Measurements from ENCODE around the gene SCN9A. TPM values are rescaled to one million over a fixed set of nuclear protein-coding genes. Genes with fewer than 3 reads are reported as not detected.

SCN9A gene
- total and polyA plus RNA-seq, 2 of the 8 experiments (the other 6 are each of a cell fraction or from before 2014, with no cell fraction given), result 1.6 to 6.2 TPM

- Histone ChIP-seq H2BK12ac (ENCODE audit: low read depth, low read length) (no peak overlapping the region), H3K4me1 (replicated peaks in 1 of 4; ENCODE audit: control insufficient read depth in 3 of 4, insufficient read depth in 4 of 4, low read length in 3 of 4) (peaks cover 0 to 5% (median 4%) of the 10 kb centered on the region in 4 experiments; a peak in 2 of 7 replicates), H4K91ac (replicated peaks; ENCODE audit: insufficient read length, low read length) (no peak overlapping the region), H2BK5ac (ENCODE audit: low read depth, low read length) (no peak overlapping the region), H4K20me1 (replicated peaks in 1 of 2; ENCODE audit: control insufficient read depth in 1 of 2, insufficient read depth in 2 of 2, low read length in 2 of 2) (no peaks in the 10 kb centered on the region), H2AK5ac (ENCODE audit: low read depth, low read length) (no peak overlapping the region), H3K27me3 (replicated peaks in 1 of 4; ENCODE audit: control insufficient read depth in 3 of 4, extremely low read depth in 1 of 4, insufficient read depth in 3 of 4, low read length in 3 of 4) (no peaks in the 10 kb centered on the region), H3K9me3 (ENCODE audit: insufficient read depth in 2 of 2, low read depth in 1 of 2, low read length in 1 of 2) (no peaks in the 10 kb centered on the region), H3K9ac (replicated peaks in 1 of 4; ENCODE audit: extremely low read depth in 1 of 4, low read depth in 3 of 4, low read length in 3 of 4) (no peak overlapping the region), H4K5ac (ENCODE audit: insufficient read length, low read depth, low read length) (no peak overlapping the region), H3K23me2 (ENCODE audit: low read depth, low read length) (no peaks in the 10 kb centered on the region), H3K56ac (replicated peaks; ENCODE audit: insufficient read length, low read depth, low read length) (no peak overlapping the region), H2BK15ac (ENCODE audit: low read length) (no peak overlapping the region), H3K79me2 (ENCODE audit: control insufficient read depth in 1 of 2, insufficient read depth in 2 of 2, low read length in 2 of 2) (no peaks in the 10 kb centered on the region), H3K14ac (ENCODE audit: insufficient read length) (no peak overlapping the region), H3K4me2 (ENCODE audit: insufficient read depth in 1 of 2, low read depth in 2 of 2, low read length in 2 of 2) (no peak overlapping the region), H3K18ac (ENCODE audit: extremely low read depth, low read length) (no peak overlapping the region), H2AFZ (ENCODE audit: low read length) (no peak overlapping the region), H3K27ac (ENCODE audit: low read depth, low read length) (no peak overlapping the region), H2BK20ac (ENCODE audit: low read length) (no peak overlapping the region), H3K23ac (ENCODE audit: insufficient read length) (no peak overlapping the region), H3K79me1 (ENCODE audit: low read depth, low read length) (no peaks in the 10 kb centered on the region), H3K36me3 (ENCODE audit: control insufficient read depth in 2 of 4, insufficient read depth in 4 of 4, low read length in 3 of 4) (no peaks in the 10 kb centered on the region), H3K4me3 (ENCODE audit: extremely low read depth in 1 of 4, insufficient read depth in 2 of 4, low read depth in 3 of 4, low read length in 4 of 4) (no peak overlapping the region), H3K4ac (replicated peaks; ENCODE audit: insufficient read length, low read depth, low read length) (no peak overlapping the region), H2BK120ac (replicated peaks; ENCODE audit: low read depth, low read length) (no peak overlapping the region), H4K8ac (ENCODE audit: extremely low read depth, insufficient read depth, low read length) (no peak overlapping the region)
- FAIRE-seq, result no peak
- ChIA-PET POLR2A (ENCODE audit: partially characterized antibody) (no interaction called here), CTCF (ENCODE audit: partially characterized antibody) (interaction anchor here (1.1 kb wide), 1 partner anchor 9 kb away, joined by 3 read pairs; no protein-coding TSS in a partner anchor)
- WGBS, 2 experiments (ENCODE audit: extremely low coverage in 1 of 2, insufficient coverage in 1 of 2, insufficient read length in 1 of 2, insufficient replicate concordance in 2 of 2, low coverage in 1 of 2, low lambda C conversion rate in 2 of 2, missing lambda C conversion rate in 1 of 2), result 83% methylated on average over 3 of the region's 3 CpGs; no CpG with 5 or more reads in 1 of the 2 experiments
- no peak for DNase-seq (ENCODE audit: low read depth in 1 of 2, low spot score in 2 of 2)
- TF ChIP-seq, protein P1, sequence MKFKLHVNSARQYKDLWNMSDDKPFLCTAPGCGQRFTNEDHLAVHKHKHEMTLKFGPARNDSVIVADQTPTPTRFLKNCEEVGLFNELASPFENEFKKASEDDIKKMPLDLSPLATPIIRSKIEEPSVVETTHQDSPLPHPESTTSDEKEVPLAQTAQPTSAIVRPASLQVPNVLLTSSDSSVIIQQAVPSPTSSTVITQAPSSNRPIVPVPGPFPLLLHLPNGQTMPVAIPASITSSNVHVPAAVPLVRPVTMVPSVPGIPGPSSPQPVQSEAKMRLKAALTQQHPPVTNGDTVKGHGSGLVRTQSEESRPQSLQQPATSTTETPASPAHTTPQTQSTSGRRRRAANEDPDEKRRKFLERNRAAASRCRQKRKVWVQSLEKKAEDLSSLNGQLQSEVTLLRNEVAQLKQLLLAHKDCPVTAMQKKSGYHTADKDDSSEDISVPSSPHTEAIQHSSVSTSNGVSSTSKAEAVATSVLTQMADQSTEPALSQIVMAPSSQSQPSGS (IDR thresholded peaks at IDR 0.05; ENCODE audit: low read length), result no peak
- TF ChIP-seq POLR2A (IDR thresholded peaks at IDR 0.05; ENCODE audit: control extremely low read depth in 1 of 2, low read depth in 2 of 2, low read length in 2 of 2) (no peak), KDM4A (IDR thresholded peaks at IDR 0.05; ENCODE audit: low read depth, low read length, severe bottlenecking) (no peak), HDAC6 (IDR thresholded peaks at IDR 0.05; ENCODE audit: low read depth, low read length) (no peak), FOSL1 (IDR thresholded peaks at IDR 0.05; ENCODE audit: insufficient read depth, low read depth, low read length) (no peak), RXRA (IDR thresholded peaks at IDR 0.05; ENCODE audit: insufficient read depth, low read depth, low read length) (no peak), EZH2 (IDR thresholded peaks at IDR 0.05; ENCODE audit: low read depth, low read length, severe bottlenecking) (no peak), SUZ12 (IDR thresholded peaks at IDR 0.05; ENCODE audit: low read length) (no peak), CHD1 (IDR thresholded peaks at IDR 0.05; ENCODE audit: low read depth, low read length) (no peak), MAFK (IDR thresholded peaks at IDR 0.05; ENCODE audit: low read depth, low read length) (no peak), USF2 (IDR thresholded peaks at IDR 0.05; ENCODE audit: low read length) (no peak), ASH2L (IDR thresholded peaks at IDR 0.05; ENCODE audit: low read length) (no peak)
Observed at GRCh38 chr2:166335284-166335683, 40.5 kb downstream of the SCN9A start.

All from H1 (cell line).